Epidermal melanocyte (primary cell): ENCODE results near the gene PRKACB.

Experiments used
- DNase-seq: peaks from one replicate; pipeline ENCODE4 v3.0.0; 2011; ENCODE audit warnings: low spot score; ENCODE audit not compliant: insufficient read length

The PRKACB gene

GRCh38 chr1:84156210-84156621 lies 12.1 kb downstream of the PRKACB start:
- no peak for DNase-seq

- DNase-seq: no peak
Observed at GRCh38 chr1:84159533-84160240, 15.6 kb downstream of the PRKACB start.

- no peak for DNase-seq
Observed at GRCh38 chr1:84162295-84162694, 18.2 kb downstream of the PRKACB start.

- DNase-seq: no peak
Observed at GRCh38 chr1:84163123-84163931, 19.3 kb downstream of the PRKACB start.

GRCh38 chr1:84164161-84164560 lies 20.1 kb downstream of the PRKACB start:
- DNase-seq: no peak

GRCh38 chr1:84164567-84165021 lies 20.5 kb downstream of the PRKACB start:
- no peak for DNase-seq

- no peak for DNase-seq
Observed at GRCh38 chr1:84165601-84166000, 21.5 kb downstream of the PRKACB start.

GRCh38 chr1:84166797-84167196 lies 22.7 kb downstream of the PRKACB start:
- no peak for DNase-seq

- no peak for DNase-seq
Observed at GRCh38 chr1:84168783-84169182, 24.7 kb downstream of the PRKACB start.

GRCh38 chr1:84170171-84170570 lies 26.1 kb downstream of the PRKACB start:
- DNase-seq: no peak

GRCh38 chr1:84171481-84171880 lies 27.4 kb downstream of the PRKACB start:
- DNase-seq: no peak

- DNase-seq: no peak
Observed at GRCh38 chr1:84174051-84174556, 30.0 kb downstream of the PRKACB start.

GRCh38 chr1:84181350-84182005 lies 37.4 kb downstream of the PRKACB start:
- no peak for DNase-seq

GRCh38 chr1:84190455-84190854 lies 46.4 kb downstream of the PRKACB start:
- DNase-seq: no peak

- DNase-seq: no peak
Observed at GRCh38 chr1:84192681-84193080, 48.6 kb downstream of the PRKACB start.

GRCh38 chr1:84198832-84199231 lies 54.8 kb downstream of the PRKACB start:
- no peak for DNase-seq

GRCh38 chr1:84199257-84199656 lies 55.2 kb downstream of the PRKACB start:
- no peak for DNase-seq

GRCh38 chr1:84202126-84202525 lies 58.1 kb downstream of the PRKACB start:
- DNase-seq: no peak

GRCh38 chr1:84206375-84206774 lies 62.3 kb downstream of the PRKACB start:
- no peak for DNase-seq

- no peak for DNase-seq
Observed at GRCh38 chr1:84208935-84209334, 64.9 kb downstream of the PRKACB start.

- no peak for DNase-seq
Observed at GRCh38 chr1:84214115-84214956, 70.3 kb downstream of the PRKACB start.
